IPS-18a (cell line): Measurements from ENCODE around the gene SPAG5.

Source experiments
- H3K27ac ChIP-seq: one replicate; pipeline ENCODE4 v1.5.1; 2013; ENCODE audit warnings: low read length
- H3K27me3 ChIP-seq: one replicate; pipeline ENCODE4 v1.6.1; 2013; ENCODE audit warnings: mild to moderate bottlenecking, low read length; ENCODE audit not compliant: control insufficient read depth, insufficient read depth
- H3K36me3 ChIP-seq: one replicate; pipeline ENCODE4 v1.6.1; 2013; ENCODE audit warnings: low read depth, low read length; ENCODE audit not compliant: control insufficient read depth
- H3K4me1 ChIP-seq: one replicate; pipeline ENCODE4 v1.6.1; 2013; ENCODE audit warnings: low read depth, low read length; ENCODE audit not compliant: control insufficient read depth
- H3K4me3 ChIP-seq: one replicate; pipeline ENCODE4 v1.5.1; 2013; ENCODE audit warnings: low read length
- H3K9ac ChIP-seq: one replicate; pipeline ENCODE4 v1.6.1; 2013; ENCODE audit warnings: mild to moderate bottlenecking, low read length, moderate library complexity
- H3K9me3 ChIP-seq: one replicate; pipeline ENCODE4 v1.6.1; 2013; ENCODE audit warnings: low read depth, low read length; ENCODE audit not compliant: control insufficient read depth

The SPAG5 gene

DNA sequence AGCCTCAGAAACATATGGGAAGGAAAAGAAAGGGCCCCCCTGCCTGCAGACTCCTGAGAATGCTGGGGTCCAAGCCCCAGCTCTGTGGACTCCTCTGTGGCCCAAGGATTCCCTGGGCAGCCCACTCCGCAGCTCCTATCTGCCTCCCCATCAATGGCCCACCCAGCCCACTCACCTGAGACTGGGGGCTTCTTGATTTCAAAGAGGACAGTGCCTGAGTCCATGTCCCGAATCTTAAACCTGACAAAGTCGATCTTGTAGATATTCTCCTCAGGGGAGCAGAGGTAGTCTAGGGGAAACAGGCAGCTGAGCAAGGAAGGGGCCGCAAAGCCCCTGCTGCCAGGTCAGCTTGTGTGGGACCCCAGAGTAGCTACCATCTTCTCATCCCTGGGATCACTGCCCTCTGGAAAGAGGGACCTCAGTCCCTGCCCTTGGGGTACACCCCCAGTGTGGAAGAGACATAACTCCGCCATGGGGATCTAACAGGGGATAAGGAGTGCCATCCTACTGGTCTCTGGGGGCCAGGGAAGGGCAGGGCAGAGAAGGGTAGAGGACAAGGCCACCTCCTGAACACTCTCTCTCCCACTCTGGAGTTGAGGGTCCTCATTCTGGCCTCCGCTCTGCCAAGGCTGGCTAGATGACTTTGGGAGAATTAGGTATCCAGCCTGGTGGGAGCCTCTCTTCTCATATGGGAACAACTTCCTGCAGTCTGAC is 50.3 kb downstream of the SPAG5 start:
- H3K9ac ChIP-seq: no peak overlapping the region
- H3K4me3 ChIP-seq: no peak overlapping the region

DNA sequence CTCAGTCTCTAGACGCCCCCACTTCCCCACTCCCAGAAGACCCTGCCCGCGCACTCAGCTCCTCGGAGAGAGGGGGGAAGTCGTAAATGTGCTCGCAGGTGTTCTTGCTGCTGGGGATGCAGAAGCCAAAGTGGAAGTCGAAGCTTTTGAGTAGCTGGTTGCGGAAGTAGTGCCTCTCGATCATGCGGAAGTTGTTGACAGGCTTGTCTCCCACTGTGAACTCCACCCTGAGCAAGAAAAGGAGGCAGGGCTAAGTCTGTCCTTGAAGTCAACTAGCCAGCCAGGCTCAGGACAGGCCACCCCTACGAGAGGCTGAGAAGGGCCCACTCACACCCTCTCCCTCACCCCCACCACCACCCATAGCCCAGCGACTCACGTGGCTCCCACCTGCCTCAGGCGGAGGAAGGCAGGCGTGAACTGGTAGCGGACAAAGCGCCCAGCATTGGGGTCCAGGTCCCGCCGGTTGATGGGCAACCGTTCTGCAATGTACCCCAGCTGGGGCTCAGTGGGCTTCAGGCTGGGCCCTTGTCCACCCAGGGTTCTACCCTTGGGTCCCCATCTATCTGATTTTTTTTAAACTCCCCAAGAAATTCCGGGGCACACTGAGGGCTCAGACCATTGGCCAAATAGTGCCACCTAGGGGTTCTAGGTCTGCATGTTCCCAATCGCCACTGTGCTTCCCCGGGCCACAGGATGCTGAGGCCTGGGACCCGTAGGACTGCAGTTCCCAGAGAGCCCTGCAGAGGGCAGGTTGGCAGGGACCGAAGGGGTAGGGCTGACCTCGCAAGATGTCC is 51.0 kb downstream of the SPAG5 start:
- H3K36me3 ChIP-seq: peaks cover 5% of the 10 kb centered on the region
- H3K27me3 ChIP-seq: no peaks in the 10 kb centered on the region
- H3K27ac ChIP-seq: no peak overlapping the region
- no peak overlapping the region for H3K9ac ChIP-seq
- peaks cover 10% of the 10 kb centered on the region for H3K4me1 ChIP-seq
- H3K9me3 ChIP-seq: no peaks in the 10 kb centered on the region
- no peak overlapping the region for H3K4me3 ChIP-seq

More for the DNA sequence above, 50.3 kb downstream of the SPAG5 start:
- H3K27ac ChIP-seq: no peak overlapping the region
- H3K4me1 ChIP-seq: peaks cover 11% of the 10 kb centered on the region
- H3K27me3 ChIP-seq: no peaks in the 10 kb centered on the region
- peaks cover 7% of the 10 kb centered on the region for H3K36me3 ChIP-seq
- no peaks in the 10 kb centered on the region for H3K9me3 ChIP-seq

DNA sequence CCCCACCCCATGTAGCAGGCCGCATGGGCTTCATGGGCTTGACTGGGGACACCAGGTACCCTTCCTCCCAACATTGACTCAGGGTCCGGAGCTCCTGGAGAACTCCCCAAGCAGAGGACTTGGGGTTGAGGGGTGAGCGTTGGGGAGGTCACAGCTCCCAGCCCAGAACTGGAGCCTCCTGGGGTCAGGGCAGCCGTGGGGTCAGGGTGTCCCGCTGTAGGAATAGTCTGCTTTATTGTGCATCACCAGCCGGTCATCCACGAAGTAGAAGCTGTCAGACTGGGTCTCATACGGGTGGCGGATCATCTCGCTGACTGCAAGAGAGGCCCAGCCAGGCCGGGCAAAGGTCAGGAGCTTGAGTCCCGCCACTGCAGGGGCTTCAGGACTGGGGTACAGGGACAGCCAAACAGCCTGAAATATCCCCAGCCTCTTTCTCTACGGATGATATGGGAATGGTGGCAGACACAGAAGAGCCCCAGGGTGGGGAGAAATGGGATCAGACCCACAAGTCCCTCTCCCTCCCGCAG is 51.7 kb downstream of the SPAG5 start:
- Histone ChIP-seq H3K36me3 (peaks cover 5% of the 10 kb centered on the region), H3K9ac (no peak overlapping the region), H3K27ac (no peak overlapping the region), H3K4me1 (peaks cover 7% of the 10 kb centered on the region), H3K9me3 (no peaks in the 10 kb centered on the region), H3K4me3 (no peak overlapping the region), H3K27me3 (no peaks in the 10 kb centered on the region)

DNA sequence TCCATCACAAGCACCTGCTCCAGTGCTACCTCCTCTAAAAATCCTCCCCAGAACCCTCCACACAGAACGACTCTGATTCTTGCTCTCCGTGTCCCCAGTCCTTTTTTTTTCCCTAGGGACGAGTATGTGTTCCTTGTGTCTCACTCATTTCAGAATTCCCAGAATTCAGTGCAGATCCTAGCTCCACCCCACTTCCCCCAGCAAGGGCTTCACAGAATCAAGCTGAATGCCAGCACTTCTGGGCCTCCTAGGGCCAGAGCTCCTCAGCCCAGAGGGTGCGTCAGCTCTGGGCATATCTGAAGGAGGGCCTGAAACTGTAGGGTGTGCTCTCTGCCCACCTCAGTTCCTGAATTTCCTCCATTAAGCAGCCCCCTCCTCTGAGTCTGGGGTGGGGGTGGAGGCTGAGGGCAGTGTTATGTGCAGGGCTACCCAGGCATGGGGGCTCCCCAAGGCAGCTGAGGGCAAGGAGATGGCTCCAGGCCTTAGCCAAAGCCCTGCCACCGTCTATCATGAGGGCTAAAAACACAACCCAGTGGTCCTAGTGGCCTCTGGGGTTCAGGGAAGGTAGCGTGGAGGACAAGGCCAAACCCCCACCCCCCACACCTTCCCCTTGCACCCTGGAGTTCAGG is 52.9 kb downstream of the SPAG5 start:
- no peaks in the 10 kb centered on the region for H3K27me3 ChIP-seq
- H3K27ac ChIP-seq: no peak overlapping the region
- H3K9me3 ChIP-seq: no peaks in the 10 kb centered on the region
- no peak overlapping the region for H3K4me3 ChIP-seq
- H3K4me1 ChIP-seq: no peaks in the 10 kb centered on the region
- H3K9ac ChIP-seq: no peak overlapping the region
- H3K36me3 ChIP-seq: peaks cover 5% of the 10 kb centered on the region

DNA sequence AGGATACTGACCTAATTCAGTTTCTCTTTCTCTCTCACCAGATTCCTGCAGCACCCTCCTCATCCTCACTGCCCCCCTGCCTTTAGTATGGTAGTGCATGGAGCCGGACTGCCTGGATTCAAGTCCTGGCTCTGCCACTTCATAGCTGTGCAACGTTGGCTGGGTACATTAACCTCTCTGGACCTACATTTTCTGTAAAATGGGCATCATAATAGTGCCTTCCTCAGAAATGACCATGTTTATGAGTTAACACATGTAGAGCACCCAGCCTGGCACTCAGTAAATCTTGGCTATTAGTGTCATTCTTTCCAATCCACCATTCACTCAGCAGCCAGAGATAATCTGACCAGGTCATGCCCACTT is 53.7 kb downstream of the SPAG5 start:
- no peak overlapping the region for H3K4me3 ChIP-seq
- no peaks in the 10 kb centered on the region for H3K27me3 ChIP-seq
- H3K36me3 ChIP-seq: peaks cover 5% of the 10 kb centered on the region
- no peaks in the 10 kb centered on the region for H3K4me1 ChIP-seq
- H3K9me3 ChIP-seq: no peaks in the 10 kb centered on the region
- no peak overlapping the region for H3K27ac ChIP-seq
- no peak overlapping the region for H3K9ac ChIP-seq

DNA sequence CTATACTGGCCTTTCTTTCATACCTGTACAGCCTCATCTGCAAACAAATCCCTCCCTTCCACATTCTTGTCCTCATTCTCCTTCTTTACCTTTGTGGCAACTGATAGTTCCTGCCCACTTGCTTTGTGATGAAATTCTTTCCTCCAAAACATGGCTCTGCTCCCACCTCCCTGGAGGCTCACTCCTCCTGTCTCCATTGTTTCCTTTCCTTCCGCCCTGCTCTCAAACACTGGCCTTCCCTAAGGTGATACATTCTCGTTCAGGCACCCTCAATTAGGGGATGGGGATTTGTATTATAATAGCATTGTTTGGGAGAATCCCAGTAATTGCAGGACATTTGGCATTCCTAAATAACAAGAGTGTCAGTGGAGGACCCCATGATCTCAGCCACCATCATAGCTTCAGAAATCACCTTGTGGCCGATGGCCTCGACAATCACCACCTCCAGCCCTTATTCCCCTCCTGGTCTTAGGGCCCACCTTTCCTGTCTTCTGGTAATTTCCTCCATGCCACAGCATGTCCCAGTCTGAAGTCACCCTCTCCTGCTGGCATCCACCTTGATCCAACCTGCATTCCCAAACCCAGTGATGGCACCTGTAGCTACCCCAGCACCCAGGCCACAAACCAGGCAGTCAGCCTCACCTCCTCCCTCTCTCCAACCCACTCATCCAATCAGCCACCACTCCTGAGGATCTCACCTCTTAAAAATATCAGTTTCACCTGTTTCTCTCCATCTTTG is 54.3 kb downstream of the SPAG5 start:
- H3K36me3 ChIP-seq: peaks cover 5% of the 10 kb centered on the region
- H3K4me3 ChIP-seq: no peak overlapping the region
- no peak overlapping the region for H3K9ac ChIP-seq
- H3K4me1 ChIP-seq: no peaks in the 10 kb centered on the region
- H3K27ac ChIP-seq: no peak overlapping the region
- no peaks in the 10 kb centered on the region for H3K27me3 ChIP-seq
- no peaks in the 10 kb centered on the region for H3K9me3 ChIP-seq

DNA sequence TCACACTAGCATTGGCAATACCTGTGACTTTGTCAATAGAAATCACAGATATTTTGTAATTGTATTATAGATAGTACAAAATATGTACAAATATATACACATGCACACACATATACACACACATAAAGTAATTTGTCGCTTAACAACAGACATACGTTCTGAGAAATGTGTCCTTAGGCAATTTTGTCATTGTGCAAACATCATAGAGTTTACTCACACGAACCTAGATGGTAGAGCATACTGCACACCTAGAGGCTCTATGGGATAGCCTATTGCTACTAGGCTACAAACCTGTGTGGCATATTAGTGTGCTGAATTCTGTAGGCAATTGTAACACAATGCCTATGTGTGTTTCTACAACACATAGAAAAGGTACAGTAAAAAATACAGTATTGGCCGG is 57.4 kb downstream of the SPAG5 start:
- H3K27me3 ChIP-seq: no peaks in the 10 kb centered on the region
- no peak overlapping the region for H3K9ac ChIP-seq
- no peaks in the 10 kb centered on the region for H3K4me1 ChIP-seq
- H3K9me3 ChIP-seq: no peaks in the 10 kb centered on the region
- no peaks in the 10 kb centered on the region for H3K36me3 ChIP-seq
- no peak overlapping the region for H3K4me3 ChIP-seq
- H3K27ac ChIP-seq: no peak overlapping the region

DNA sequence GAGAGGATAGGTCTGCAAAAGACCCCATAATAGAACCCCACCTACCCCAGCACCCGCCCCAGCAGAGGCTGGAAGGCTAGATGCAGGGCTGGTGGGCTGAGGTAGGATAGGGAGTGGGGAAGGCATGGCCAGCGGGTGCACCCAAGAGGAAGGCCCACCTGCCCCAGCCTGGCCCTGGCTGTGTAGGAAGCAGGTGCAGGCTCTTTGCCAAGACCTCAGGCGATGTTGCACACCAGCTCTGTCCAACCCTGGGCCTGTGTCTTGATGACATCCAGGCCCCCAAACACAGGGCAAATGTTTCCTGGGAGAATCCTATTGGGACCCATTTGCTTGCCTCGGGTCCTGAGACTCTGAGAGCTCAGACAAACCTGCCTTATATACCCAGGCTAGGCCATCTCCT is 58.6 kb downstream of the SPAG5 start:
- Histone ChIP-seq H3K4me3 (no peak overlapping the region), H3K9me3 (no peaks in the 10 kb centered on the region), H3K36me3 (no peaks in the 10 kb centered on the region), H3K27ac (no peak overlapping the region), H3K4me1 (no peaks in the 10 kb centered on the region), H3K9ac (no peak overlapping the region), H3K27me3 (no peaks in the 10 kb centered on the region)

DNA sequence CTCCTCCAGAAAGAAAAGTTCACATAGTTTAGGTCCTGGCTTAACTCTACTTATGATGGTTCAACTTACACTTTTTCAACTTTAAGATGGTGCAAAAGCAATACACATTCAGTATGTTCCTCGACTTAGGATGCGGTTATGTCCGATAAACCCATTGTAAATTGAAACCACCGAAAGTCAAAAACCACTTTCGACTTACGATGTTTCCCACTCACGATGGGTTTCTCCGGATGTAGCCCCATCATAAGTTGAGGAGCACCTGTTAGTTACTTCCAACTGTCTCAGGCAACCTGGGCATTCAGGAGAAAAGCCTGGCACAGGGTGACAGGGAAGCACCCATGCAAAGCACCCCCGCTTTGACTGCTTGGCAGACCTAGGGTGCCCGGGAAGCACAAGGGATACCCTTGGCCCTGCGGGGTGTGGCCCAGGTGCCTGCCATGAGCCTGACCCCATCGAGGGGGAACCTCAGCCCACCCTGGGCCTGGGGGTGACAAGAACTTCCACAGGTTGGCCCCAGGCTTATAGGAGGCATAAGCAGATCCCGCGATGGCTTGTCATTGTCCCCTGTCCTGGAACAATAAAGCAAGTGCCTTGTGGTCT is 60.4 kb downstream of the SPAG5 start:
- no peaks in the 10 kb centered on the region for H3K27me3 ChIP-seq
- no peaks in the 10 kb centered on the region for H3K9me3 ChIP-seq
- H3K27ac ChIP-seq: no peak overlapping the region
- H3K9ac ChIP-seq: no peak overlapping the region
- no peaks in the 10 kb centered on the region for H3K36me3 ChIP-seq
- no peaks in the 10 kb centered on the region for H3K4me1 ChIP-seq
- no peak overlapping the region for H3K4me3 ChIP-seq

DNA sequence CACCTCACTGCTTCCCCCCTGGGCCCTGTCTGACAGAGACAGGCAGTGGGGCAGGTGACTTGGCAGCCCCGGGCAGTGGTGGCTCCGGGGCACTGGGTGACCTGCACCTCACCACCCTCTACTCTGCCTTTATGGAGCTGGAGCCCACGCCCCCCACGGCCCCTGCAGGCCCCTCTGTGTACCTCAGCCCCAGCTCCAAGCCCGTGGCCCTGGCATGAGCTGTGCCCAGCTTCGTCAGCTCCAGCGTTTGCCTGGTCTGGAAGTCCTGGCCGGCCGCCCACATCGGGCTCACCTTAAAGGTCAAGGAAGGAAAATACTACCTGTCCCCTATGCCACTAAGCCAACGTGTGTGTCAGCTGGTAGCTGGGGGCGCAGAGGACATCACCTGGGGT is 61.6 kb downstream of the SPAG5 start:
- Histone ChIP-seq H3K9ac (no peak overlapping the region), H3K36me3 (no peaks in the 10 kb centered on the region), H3K9me3 (no peaks in the 10 kb centered on the region), H3K4me3 (no peak overlapping the region), H3K4me1 (no peaks in the 10 kb centered on the region), H3K27ac (no peak overlapping the region), H3K27me3 (no peaks in the 10 kb centered on the region)
